Mucosa of descending colon (tissue), 3 donors: ENCODE data around the gene SPTBN1. TPM values are rescaled to one million over a fixed set of nuclear protein-coding genes. Genes with fewer than 3 reads are reported as not detected.

ENCODE experiments used
- ATAC-seq: fragments of 200-7000 bp; cut with Tn5 transposase; one replicate; pipeline ENCODE4 v1.9.1; 2020; ENCODE audit warnings: mild to moderate bottlenecking, moderate library complexity
- DNase-seq, 3 donors: peaks; one replicate each; pipeline ENCODE4 v3.0.0-alpha.2; 2020
- H3K36me3 ChIP-seq: fragments of 200-600 bp; one replicate; pipeline ENCODE4 v1.8.0; 2021; ENCODE audit warnings: low read depth, mild to moderate bottlenecking
- H3K4me1 ChIP-seq: fragments of 200-600 bp; one replicate; pipeline ENCODE4 v1.8.0; 2021; ENCODE audit warnings: low read depth, mild to moderate bottlenecking
- H3K4me3 ChIP-seq: fragments of 200-600 bp; one replicate; pipeline ENCODE4 v1.8.0; 2021; ENCODE audit warnings: mild to moderate bottlenecking
- H3K9me3 ChIP-seq: fragments of 200-600 bp; one replicate; pipeline ENCODE4 v1.8.0; 2021; ENCODE audit warnings: mild to moderate bottlenecking
- intact Hi-C, 2 donors: fragments of 100-400 bp; cut with DNase I in 1 of 2; cut with micrococcal nuclease in 1 of 2; formaldehyde crosslinking; loops; one replicate each; pipeline versions ENCODE4 v1.11.0 to v1.11.1; 2022; cut with DNase I, micrococcal nuclease
- total RNA-seq, 3 donors: library from RNA; stranded (reverse); fragmentation: NEBNext Ultra II Directional in 2 of 3; extraction: Animal tissue kit (Norgen Biotek cat#: 25700) in 2 of 3; gene quantifications; one replicate each; pipeline versions ENCODE4 v1.2.1 to v1.2.4, GENCODE V29; 2021 to 2023
- TF ChIP-seq, protein P1 (sequence below): fragments of 200-600 bp; IDR thresholded peaks from one replicate; pipeline ENCODE4 v1.8.0; 2022; ENCODE audit warnings: antibody characterized with exemption, mild to moderate bottlenecking
- donor health status: DM: no; HTN: no; CAD: no; lungs with moderate emphysema.
- donor health status: DM: no; HTN: no; CAD: no.
- donor health status: DM: no; HTN: yes; CAD: no.

SPTBN1 gene
- total RNA-seq, 3 donors from 2014 or later: 237 to 396 (median 392) TPM

GRCh38 chr2:54589340-54590215, 133.5 kb downstream of the SPTBN1 start:
- H3K4me3 ChIP-seq: no peak overlapping the region
- ATAC-seq: peak; percentile 91
- H3K36me3 ChIP-seq: no peaks in the 10 kb centered on the region
- intact Hi-C loops: no loop called here
- H3K4me1 ChIP-seq: peaks cover 46% of the 10 kb centered on the region
- DNase-seq: peak in 1 of 3 donors; percentile 66
- TF ChIP-seq, protein P1, sequence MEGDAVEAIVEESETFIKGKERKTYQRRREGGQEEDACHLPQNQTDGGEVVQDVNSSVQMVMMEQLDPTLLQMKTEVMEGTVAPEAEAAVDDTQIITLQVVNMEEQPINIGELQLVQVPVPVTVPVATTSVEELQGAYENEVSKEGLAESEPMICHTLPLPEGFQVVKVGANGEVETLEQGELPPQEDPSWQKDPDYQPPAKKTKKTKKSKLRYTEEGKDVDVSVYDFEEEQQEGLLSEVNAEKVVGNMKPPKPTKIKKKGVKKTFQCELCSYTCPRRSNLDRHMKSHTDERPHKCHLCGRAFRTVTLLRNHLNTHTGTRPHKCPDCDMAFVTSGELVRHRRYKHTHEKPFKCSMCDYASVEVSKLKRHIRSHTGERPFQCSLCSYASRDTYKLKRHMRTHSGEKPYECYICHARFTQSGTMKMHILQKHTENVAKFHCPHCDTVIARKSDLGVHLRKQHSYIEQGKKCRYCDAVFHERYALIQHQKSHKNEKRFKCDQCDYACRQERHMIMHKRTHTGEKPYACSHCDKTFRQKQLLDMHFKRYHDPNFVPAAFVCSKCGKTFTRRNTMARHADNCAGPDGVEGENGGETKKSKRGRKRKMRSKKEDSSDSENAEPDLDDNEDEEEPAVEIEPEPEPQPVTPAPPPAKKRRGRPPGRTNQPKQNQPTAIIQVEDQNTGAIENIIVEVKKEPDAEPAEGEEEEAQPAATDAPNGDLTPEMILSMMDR: no peak
- no peaks in the 10 kb centered on the region for H3K9me3 ChIP-seq

DNA sequence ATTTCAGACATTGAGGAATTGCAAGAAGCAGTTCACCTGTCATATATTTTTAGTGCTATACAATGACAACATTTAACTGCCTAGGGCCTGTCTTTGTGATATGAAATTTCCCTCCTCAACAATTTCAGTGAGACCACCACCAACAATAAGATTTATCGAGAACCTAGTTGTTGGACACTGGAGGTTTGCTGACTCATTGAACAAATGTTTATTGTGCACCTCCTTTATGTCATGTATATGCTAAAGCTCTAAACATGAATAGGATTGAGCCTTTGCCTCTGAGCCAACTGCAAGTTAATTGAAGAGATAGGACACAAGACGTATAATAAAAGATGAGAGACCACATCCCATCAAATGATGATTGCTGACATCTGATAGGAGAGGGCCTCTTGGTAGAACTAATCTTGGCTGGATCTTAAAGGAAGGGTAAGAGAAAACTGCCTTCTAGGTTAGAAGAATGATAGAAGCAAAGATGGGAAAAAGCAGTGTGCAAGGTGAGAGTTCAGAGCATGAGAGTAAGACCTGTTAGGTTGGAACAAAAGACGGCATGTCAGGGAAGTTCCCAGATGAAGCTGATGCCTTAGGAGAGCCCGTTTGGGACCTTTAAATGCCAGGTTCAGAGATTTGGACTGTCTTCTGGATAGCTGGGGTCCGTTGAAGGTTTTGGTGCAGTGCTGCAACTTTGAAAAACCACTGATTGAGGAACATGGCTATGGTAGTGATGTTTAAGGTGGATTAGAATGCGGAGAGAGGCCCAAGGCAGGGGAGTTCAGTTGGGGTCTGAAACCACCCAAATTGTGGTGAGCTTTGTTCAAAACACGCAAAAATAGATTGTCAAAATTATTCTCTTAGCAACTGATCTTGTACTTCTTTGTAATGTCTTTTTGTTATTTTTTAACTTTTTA, 134.3 kb downstream of the SPTBN1 start:
- Histone ChIP-seq H3K4me1 (peaks cover 45% of the 10 kb centered on the region), H3K36me3 (no peaks in the 10 kb centered on the region), H3K4me3 (no peak overlapping the region), H3K9me3 (no peaks in the 10 kb centered on the region)
- TF ChIP-seq, protein P1: no peak
- intact Hi-C loops: no loop called here
- DNase-seq: no peak
- peak; percentile 10 for ATAC-seq

- no peak overlapping the region for H3K4me3 ChIP-seq
- DNase-seq: no peak
- no peaks in the 10 kb centered on the region for H3K9me3 ChIP-seq
- intact Hi-C loops: no loop called here
- ATAC-seq: no peak
- TF ChIP-seq, protein P1: no peak
- no peaks in the 10 kb centered on the region for H3K36me3 ChIP-seq
- peaks cover 45% of the 10 kb centered on the region for H3K4me1 ChIP-seq
Observed at GRCh38 chr2:54591551-54591950, 135.4 kb downstream of the SPTBN1 start.

DNA sequence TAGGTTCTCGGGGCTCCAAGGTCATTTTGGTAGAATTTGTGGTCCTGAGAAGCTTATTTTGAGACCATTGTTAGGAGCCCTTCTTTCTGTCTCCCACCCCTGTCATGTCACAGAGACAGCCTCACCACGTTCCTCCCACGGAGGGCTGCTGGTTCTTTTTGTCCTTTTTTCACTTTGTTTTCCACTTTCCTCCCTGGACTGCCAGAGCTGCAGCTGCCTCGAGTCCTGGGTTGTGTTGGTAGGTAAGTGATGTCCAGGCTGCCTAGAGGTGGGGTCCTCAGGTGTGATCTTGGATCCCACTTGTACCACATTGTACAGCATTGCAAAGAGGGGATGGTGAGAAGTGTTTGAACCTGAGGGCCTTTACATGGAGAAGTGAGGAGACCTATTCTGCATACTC, 137.1 kb downstream of the SPTBN1 start:
- Histone ChIP-seq H3K36me3 (no peaks in the 10 kb centered on the region), H3K9me3 (no peaks in the 10 kb centered on the region), H3K4me1 (peaks cover 56% of the 10 kb centered on the region), H3K4me3 (no peak overlapping the region)
- DNase-seq (no peak), ATAC-seq (no peak)
- intact Hi-C loops: no loop called here
- TF ChIP-seq, protein P1: no peak

- H3K36me3 ChIP-seq: no peaks in the 10 kb centered on the region
- intact Hi-C loops: no loop called here
- TF ChIP-seq, protein P1: no peak
- H3K4me1 ChIP-seq: peaks cover 54% of the 10 kb centered on the region
- no peak overlapping the region for H3K4me3 ChIP-seq
- no peak for ATAC-seq
- no peaks in the 10 kb centered on the region for H3K9me3 ChIP-seq
- DNase-seq: no peak
Observed at GRCh38 chr2:54594048-54594447, 137.9 kb downstream of the SPTBN1 start.
